ENCODE measurements around the gene DCUN1D5. TPM values are rescaled to one million over a fixed set of nuclear protein-coding genes. Genes with fewer than 3 reads are reported as not detected.

The DCUN1D5 gene
- total RNA-seq, 6 experiments from 2014 or later: 6.4 to 35.4 (median 10.4) TPM

- Histone ChIP-seq H3K27me3 (no peaks in the 10 kb centered on the region), H3K4me3 (no peak overlapping the region), H3K27ac (no peak overlapping the region), H3K4me1 (peaks cover 0 to 4% (median 0%) of the 10 kb centered on the region in 4 donors), H3K36me3 (no peaks in the 10 kb centered on the region), H3K9me3 (no peaks in the 10 kb centered on the region)
- ATAC-seq (no peak), DNase-seq (no peak)
- WGBS (ENCODE audit: insufficient coverage, low coverage, low lambda C conversion rate, missing lambda C conversion rate): 82% methylated on average over 5 of the region's 5 CpGs
- intact Hi-C loops (cut with DNase I): no loop called here
- TF ChIP-seq CTCF (IDR thresholded peaks at IDR 0.05) (no peak), POLR2A (IDR thresholded peaks at IDR 0.05) (no peak)
Measured at GRCh38 chr11:103111400-103111799, 19.4 kb upstream of the DCUN1D5 start.

- Histone ChIP-seq H3K4me1 (peaks cover 0 to 4% (median 0%) of the 10 kb centered on the region in 4 donors), H3K9me3 (no peaks in the 10 kb centered on the region), H3K36me3 (no peaks in the 10 kb centered on the region), H3K27me3 (peaks cover 0 to 5% of the 10 kb centered on the region in 2 donors), H3K4me3 (peak overlapping the region in 1 of 3 donors; percentile 64), H3K27ac (no peak overlapping the region)
- TF ChIP-seq POLR2A (IDR thresholded peaks at IDR 0.05) (no peak), CTCF (IDR thresholded peaks at IDR 0.05) (no peak)
- intact Hi-C loops (cut with DNase I): no loop called here
- no peak for DNase-seq
- ATAC-seq: no peak
Measured at GRCh38 chr11:103110391-103110790, 18.4 kb upstream of the DCUN1D5 start.

GRCh38 chr11:103109818-103110388, 17.9 kb upstream of the DCUN1D5 start:
- 36% methylated on average over 23 of the region's 26 CpGs for WGBS (ENCODE audit: insufficient coverage, low coverage, low lambda C conversion rate, missing lambda C conversion rate)
- H3K27ac ChIP-seq: peak overlapping the region in 1 of 3 donors; percentile 8
- H3K27me3 ChIP-seq: peaks cover 0 to 5% of the 10 kb centered on the region in 2 donors
- peak overlapping the region; percentile 41 to 65 (median 64) for H3K4me3 ChIP-seq
- H3K36me3 ChIP-seq: no peaks in the 10 kb centered on the region
- intact Hi-C loops (cut with DNase I): no loop called here
- H3K9me3 ChIP-seq: no peaks in the 10 kb centered on the region
- no peak for TF ChIP-seq CTCF (IDR thresholded peaks at IDR 0.05)
- no peak for DNase-seq
- ATAC-seq: no peak
- peaks cover 0 to 4% (median 0%) of the 10 kb centered on the region in 4 donors for H3K4me1 ChIP-seq

- intact Hi-C loops (cut with DNase I): no loop called here
- Histone ChIP-seq H3K36me3 (no peaks in the 10 kb centered on the region), H3K4me1 (peaks cover 0 to 4% (median 0%) of the 10 kb centered on the region in 4 donors), H3K4me3 (peak within 1 kb of the TSS; percentile 41 to 65 (median 64)), H3K9me3 (no peaks in the 10 kb centered on the region), H3K27me3 (peaks cover 0 to 5% of the 10 kb centered on the region in 2 donors), H3K27ac (peak within 1 kb of the TSS in 1 of 3 donors; percentile 8)
- DNase-seq (peak; percentile 85 to 91 (median 90)), ATAC-seq (peak; percentile 100)
- 1% methylated on average over 31 of the region's 53 CpGs for WGBS (ENCODE audit: insufficient coverage, low coverage, low lambda C conversion rate, missing lambda C conversion rate)
- TF ChIP-seq POLR2A (IDR thresholded peaks at IDR 0.05): no peak
- TF ChIP-seq CTCF (IDR thresholded peaks at IDR 0.05): peak; percentile 33 to 57 (median 46)
Measured at GRCh38 chr11:103108933-103109817, 17.2 kb upstream of the DCUN1D5 start, which contains the start of gene DYNC2H1. TSS of gene DYNC2H1 (plus strand) at chr11:103109426. CDS start at chr11:103109575, 149 bp downstream.

Data from right lobe of liver (tissue), 6 donors.